Activated T-cell treated with anti-CD3 and anti-CD28 coated beads for 1 hour (primary cell): ENCODE measurements around the gene TAF12.
"Not testable (repeated sequence)": the region's sequence is repeated elsewhere in the genome, so short reads cannot be mapped to it uniquely, and the experiment has no call there.

Experiments
- DNase-seq: peaks from one replicate; pipeline ENCODE4 v3.0.0-alpha.2; 2020; ENCODE audit warnings: low read depth

The TAF12 gene

GRCh38 chr1:28642847-28643635, at the start of gene TAF12:
TSS of gene TAF12 (minus strand) at chr1:28643067. CDS start at chr1:28622081, 20,986 bp downstream.
- peak; percentile 88 for DNase-seq

- DNase-seq: not testable (repeated sequence)
Observed at GRCh38 chr1:28691627-28692026, 48.8 kb upstream of the TAF12 start.

- DNase-seq: no peak
Observed at GRCh38 chr1:28684937-28685336, 42.1 kb upstream of the TAF12 start.

- no peak for DNase-seq
Observed at GRCh38 chr1:28682840-28683239, 40.0 kb upstream of the TAF12 start.

GRCh38 chr1:28680151-28680550, 37.3 kb upstream of the TAF12 start:
- no peak for DNase-seq

DNA sequence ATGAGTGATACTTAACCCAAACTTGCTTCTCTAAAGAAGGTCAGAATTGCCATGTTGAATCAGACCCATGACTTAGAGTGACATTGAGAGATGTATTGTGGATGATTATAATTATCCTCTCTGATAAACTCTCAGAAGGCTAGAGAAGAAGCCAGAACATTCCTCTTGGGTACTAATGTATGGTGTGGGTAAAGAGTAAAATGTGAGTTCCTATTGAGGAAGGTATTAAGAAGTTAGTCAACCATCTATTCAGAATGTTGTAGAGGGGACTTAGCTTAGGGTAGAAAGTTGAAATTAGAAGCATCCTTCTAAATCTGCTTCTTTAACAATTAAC, 33.0 kb upstream of the TAF12 start:
- DNase-seq: no peak

DNA sequence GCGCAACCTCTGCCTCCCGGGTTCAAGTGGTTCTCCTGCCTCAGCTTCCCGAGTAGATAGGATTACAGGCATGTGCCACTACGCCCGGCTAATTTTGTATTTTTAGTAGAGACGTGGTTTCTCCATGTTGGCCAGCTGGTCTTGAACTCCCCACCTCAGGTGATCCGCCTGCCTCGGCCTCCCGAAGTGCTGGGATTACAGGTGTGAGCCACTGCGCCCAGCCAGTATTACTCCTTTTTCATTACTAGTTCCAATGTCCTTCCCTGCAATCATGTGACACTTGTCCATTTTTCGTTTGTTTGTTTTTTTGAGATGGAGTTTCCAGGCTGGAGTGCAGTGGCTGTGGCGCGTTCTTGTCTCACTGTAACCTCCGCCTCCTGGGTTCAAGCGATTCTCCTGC, 30.1 kb upstream of the TAF12 start:
- DNase-seq: not testable (repeated sequence)

- no peak for DNase-seq
Observed at GRCh38 chr1:28671254-28671780, 28.4 kb upstream of the TAF12 start.

GRCh38 chr1:28668956-28669723, 26.3 kb upstream of the TAF12 start:
- peak; percentile 26 for DNase-seq

- peak; percentile 76 for DNase-seq
Observed at GRCh38 chr1:28668191-28668955, 25.5 kb upstream of the TAF12 start, which contains the start of gene GMEB1. TSS of gene GMEB1 (plus strand) at chr1:28668784. CDS start at chr1:28683613, 14,829 bp downstream.

DNA sequence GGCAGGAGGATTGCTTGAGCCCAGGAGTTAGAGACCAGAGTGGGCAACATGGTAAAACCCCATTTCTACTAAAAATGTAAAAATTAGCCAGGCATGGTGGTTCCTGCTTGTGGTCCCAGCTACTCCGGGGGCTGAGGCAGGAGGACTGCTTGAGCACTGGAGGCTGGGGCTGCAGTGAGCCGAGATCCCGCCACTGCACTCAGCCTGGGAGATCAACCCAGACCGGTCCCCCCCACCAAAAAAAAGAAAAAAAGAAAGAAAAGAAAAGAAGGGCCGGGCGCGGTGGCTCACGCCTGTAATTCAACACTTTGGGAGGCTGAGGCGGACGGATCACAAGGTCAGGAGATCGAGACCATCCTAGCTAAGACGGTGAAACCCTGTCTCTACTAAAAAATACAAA, 23.9 kb upstream of the TAF12 start:
- DNase-seq: no peak

GRCh38 chr1:28663871-28664470, 21.1 kb upstream of the TAF12 start:
- no peak for DNase-seq

DNA sequence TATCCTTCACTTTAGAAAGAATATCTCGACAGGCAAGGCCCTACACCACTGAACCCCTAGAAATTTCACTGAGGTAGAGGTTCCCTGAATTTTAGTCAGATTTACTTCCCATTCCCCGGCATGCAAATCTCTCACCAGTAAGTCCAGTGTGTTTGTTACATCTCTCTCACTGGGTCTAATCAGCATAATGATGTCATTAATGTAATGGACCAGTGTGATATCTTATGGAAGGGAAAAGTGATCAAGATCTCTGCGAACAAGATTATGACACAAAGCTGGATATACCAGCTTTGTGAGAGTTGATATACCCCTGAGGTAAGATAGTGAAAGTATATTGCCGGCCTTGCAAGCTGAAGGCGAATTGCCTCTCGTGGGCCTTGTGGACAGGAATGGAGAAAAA, 13.5 kb upstream of the TAF12 start:
- no peak for DNase-seq

- DNase-seq: not testable (repeated sequence)
Observed at GRCh38 chr1:28655448-28656311, 12.8 kb upstream of the TAF12 start.

GRCh38 chr1:28653870-28654269, 11.0 kb upstream of the TAF12 start:
- DNase-seq: not testable (repeated sequence)

- DNase-seq: not testable (repeated sequence)
Observed at GRCh38 chr1:28653063-28653462, 10.2 kb upstream of the TAF12 start.

DNA sequence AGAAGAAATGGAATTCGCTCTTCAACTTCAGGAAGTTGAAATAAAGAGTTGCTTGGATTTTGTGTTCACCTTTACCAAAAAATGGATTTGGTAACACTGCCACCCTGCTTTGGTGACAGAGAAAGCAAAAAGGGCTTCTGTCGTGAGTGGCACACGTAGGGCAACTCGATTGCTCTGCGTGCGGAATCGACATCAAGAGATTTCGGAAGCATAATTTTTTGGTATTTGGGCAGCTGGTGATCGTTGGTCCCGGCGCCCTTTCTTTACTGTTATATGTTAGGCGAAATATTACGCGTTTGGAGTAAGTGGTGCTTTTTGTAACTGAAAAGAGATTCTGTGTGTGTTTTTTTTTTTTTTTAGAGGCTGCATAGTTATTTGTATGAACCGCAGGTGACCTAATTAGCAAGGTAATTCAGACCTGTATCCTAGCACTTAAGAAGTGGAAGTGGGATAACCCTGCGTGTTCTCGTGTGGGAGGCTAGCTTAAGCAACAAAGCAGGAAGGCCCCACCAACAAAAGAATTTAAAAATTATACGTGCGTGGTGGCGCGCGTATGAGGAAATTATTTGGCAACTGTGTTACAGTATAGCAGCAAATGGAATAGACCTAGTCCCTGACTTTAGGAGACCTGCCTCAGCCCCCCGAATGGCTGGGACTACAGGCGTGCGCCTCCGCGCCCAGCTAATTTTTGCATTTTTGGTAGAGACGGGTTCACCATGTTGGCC, 5.8 kb upstream of the TAF12 start, which contains the start of gene RNU11:
Gene RNU11 (plus strand): TSS at position 127 of the 725 bp plus-strand sequence.
- peak; percentile 80 for DNase-seq

GRCh38 chr1:28648008-28648473, 5.2 kb upstream of the TAF12 start:
- DNase-seq: peak; percentile 76

GRCh38 chr1:28646040-28646439, 3.2 kb upstream of the TAF12 start:
- DNase-seq: no peak

DNA sequence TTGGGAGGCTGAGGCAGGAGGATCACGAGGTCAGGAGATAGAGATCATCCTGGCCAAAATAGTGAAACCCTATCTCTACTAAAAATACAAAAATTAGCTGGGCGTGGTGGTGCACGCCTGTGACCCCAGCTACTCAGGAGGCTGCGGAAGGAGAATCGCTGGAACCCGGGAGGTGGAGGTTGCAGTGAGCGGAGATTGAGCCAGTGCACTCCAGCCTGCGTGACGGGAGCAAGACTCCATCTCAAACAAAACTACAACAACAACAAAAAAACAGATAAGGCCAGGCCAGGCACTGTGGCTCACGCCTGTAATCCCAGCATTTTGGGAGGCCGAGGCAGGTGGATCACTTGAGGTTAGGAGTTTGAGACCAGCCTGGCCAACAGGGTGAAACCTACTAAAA, 2.5 kb upstream of the TAF12 start:
- DNase-seq: not testable (repeated sequence)
